Body of pancreas (tissue), 4 donors: ENCODE data around the gene LINC01488.

Source experiments
- CTCF ChIP-seq, 7 experiments: fragments of 450-650 bp in 4 of 7; fragments of 200-600 bp in 3 of 7; sonication (generic) in 3 of 7; IDR thresholded peaks; one replicate each; pipeline ENCODE4 v1.5.1; 2016 to 2019; ENCODE audit warnings: antibody characterized with exemption in 7 of 7
- POLR2A ChIP-seq, 3 donors: fragments of 450-650 bp; IDR thresholded peaks; one replicate each; pipeline ENCODE4 v1.6.1; 2016; ENCODE audit warnings: antibody characterized with exemption in 3 of 3, mild to moderate bottlenecking in 2 of 3

- TF ChIP-seq POLR2A (IDR thresholded peaks at IDR 0.05) (no peak), CTCF (IDR thresholded peaks at IDR 0.05) (no peak)
These were observed 47.5 kb downstream of the LINC01488 start for GRCh38 chr11:69529001-69529400.
